Erythroblast (primary cell): ENCODE results near the gene IL2RG.

ENCODE experiments used
- GATA1 ChIP-seq: IDR thresholded peaks from 2 replicates; pipeline ENCODE4 v1.6.1; 2011; ENCODE audit warnings: low read depth, mild to moderate bottlenecking, control low read depth, low read length, moderate library complexity
- POLR2A ChIP-seq: IDR thresholded peaks from 2 replicates; pipeline ENCODE4 v1.6.1; 2011; ENCODE audit warnings: mild to moderate bottlenecking, low read length

DNA sequence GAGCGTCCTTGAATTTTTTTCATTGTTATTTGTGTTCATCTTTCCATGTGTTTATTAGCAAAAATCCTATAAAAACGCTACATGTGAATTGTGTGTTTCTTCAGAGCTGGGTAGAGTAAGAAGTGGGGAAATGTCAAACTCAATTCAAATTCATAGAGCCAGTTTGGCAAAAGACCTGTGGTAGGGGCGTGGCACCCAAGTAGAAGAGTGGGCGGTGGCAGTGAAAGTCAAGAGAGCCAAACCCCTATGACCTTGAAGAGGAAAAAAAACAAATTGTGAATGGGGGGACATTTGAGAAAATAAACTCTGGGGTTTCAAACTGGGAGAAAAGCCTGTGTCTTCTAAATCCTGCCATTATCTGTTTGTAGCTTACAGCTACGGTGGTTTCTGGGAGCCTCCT, 20.1 kb downstream of the IL2RG start:
- TF ChIP-seq POLR2A (no peak), GATA1 (no peak)
